DND-41 (cell line): ENCODE measurements around the gene SLC35E3.
A peak's percentile ranks its signal among the peaks of the same experiment; 100 is the strongest.

ENCODE experiments used
- ATAC-seq: fragments of 200-7000 bp; cut with Tn5 transposase; 3 replicates; pipeline ENCODE4 v1.9.1; 2021; ENCODE audit warnings: low read depth; ENCODE audit not compliant: insufficient read depth
- DNase-seq: peaks from one replicate; pipeline ENCODE4 v3.0.0-alpha.2; 2020
- H2AFZ ChIP-seq: 2 replicates; pipeline ENCODE4 v1.6.0; 2012; ENCODE audit warnings: low read depth, low read length
- H3K27ac ChIP-seq: 2 replicates; pipeline ENCODE4 v1.5.1; 2012; ENCODE audit warnings: low read length, inconsistent platforms
- H3K27me3 ChIP-seq: fragments of 200-600 bp; sonication (generic); 2 replicates; pipeline ENCODE4 v1.6.0; 2012; ENCODE audit warnings: low read length, mild to moderate bottlenecking, inconsistent platforms; ENCODE audit not compliant: insufficient read depth, poor library complexity
- H3K36me3 ChIP-seq: 2 replicates; pipeline ENCODE4 v1.5.1; 2012; ENCODE audit warnings: low read length, inconsistent platforms; ENCODE audit not compliant: insufficient read depth
- H3K4me1 ChIP-seq: 2 replicates; pipeline ENCODE4 v1.5.1; 2012; ENCODE audit warnings: mild to moderate bottlenecking, low read length; ENCODE audit not compliant: insufficient read depth
- H3K4me2 ChIP-seq: 2 replicates; pipeline ENCODE4 v1.6.0; 2012; ENCODE audit warnings: mild to moderate bottlenecking, moderate library complexity, low read length, inconsistent platforms; ENCODE audit not compliant: insufficient read depth
- H3K4me3 ChIP-seq, 2 experiments: fragments of 200-600 bp in 1 of 2; shearing (Covaris generic) in 1 of 2; 2 replicates each; pipeline ENCODE4 v1.5.1; 2012 to 2016; ENCODE audit warnings: inconsistent platforms in 2 of 2, low read length in 2 of 2, mild to moderate bottlenecking in 2 of 2, low read depth in 1 of 2, moderate library complexity in 1 of 2
- H3K79me2 ChIP-seq: 2 replicates; pipeline ENCODE4 v1.6.0; 2012; ENCODE audit warnings: low read length, inconsistent platforms; ENCODE audit not compliant: insufficient read depth
- H3K9ac ChIP-seq: 2 replicates; pipeline ENCODE4 v1.6.0; 2012; ENCODE audit warnings: low read depth, mild to moderate bottlenecking, inconsistent platforms, low read length, moderate library complexity
- H3K9me3 ChIP-seq: 2 replicates; pipeline ENCODE4 v1.5.1; 2012; ENCODE audit warnings: low read length, moderate library complexity, mild to moderate bottlenecking, inconsistent platforms; ENCODE audit not compliant: insufficient read depth, severe bottlenecking
- H4K20me1 ChIP-seq: 2 replicates; pipeline ENCODE4 v1.6.0; 2012; ENCODE audit warnings: low read length; ENCODE audit not compliant: insufficient read depth
- EZH2 ChIP-seq: IDR thresholded peaks from 3 replicates; pipeline ENCODE4 v1.6.1; 2012; ENCODE audit warnings: borderline replicate concordance, low read depth, mild to moderate bottlenecking, moderate library complexity, low read length, inconsistent platforms; ENCODE audit not compliant: severe bottlenecking
- TF ChIP-seq, protein P1 (sequence below): IDR thresholded peaks from 2 replicates; pipeline ENCODE4 v1.5.1; 2012; ENCODE audit warnings: borderline replicate concordance, low read length, moderate library complexity, mild to moderate bottlenecking; ENCODE audit not compliant: poor library complexity, severe bottlenecking; ENCODE audit errors: extremely low read depth

SLC35E3 gene

DNA sequence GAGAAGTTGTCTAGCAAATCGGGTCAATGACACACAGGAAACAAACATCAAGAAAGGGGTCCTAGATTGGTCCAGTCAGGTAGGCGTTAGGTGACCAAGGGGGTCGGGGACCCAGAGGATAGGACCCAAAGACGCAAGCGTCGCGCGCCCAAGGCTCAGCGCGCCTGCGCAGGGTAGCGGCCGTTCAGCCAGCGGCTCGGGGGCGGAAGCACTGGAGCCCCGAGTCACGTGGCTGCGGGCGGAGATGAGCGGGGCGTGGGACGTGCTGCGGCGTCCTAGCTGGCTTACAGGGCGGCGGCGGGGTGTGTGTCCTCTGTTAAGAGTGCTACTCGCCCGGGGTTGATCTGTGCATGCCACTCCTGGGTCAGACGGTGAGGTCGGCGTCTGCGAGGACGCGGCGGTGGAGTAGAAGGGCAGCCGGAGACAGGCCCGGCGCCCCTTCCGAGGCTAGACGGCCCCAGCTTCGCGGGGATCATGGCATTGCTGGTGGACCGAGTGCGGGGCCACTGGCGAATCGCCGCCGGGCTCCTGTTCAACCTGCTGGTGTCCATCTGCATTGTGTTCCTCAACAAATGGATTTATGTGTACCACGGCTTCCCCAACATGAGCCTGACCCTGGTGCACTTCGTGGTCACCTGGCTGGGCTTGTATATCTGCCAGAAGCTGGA, at the start of gene SLC35E3:
SLC35E3 (plus strand) TSS at position 273 of the 668 bp plus-strand sequence; CDS start at position 475, 202 bp downstream.
- Histone ChIP-seq H3K9ac (peak within 1 kb of the TSS; percentile 79), H4K20me1 (no peaks in the 10 kb centered on the region), H3K9me3 (no peaks in the 10 kb centered on the region), H2AFZ (peak within 1 kb of the TSS; percentile 98), H3K4me3 (peak within 1 kb of the TSS; percentile 79 to 93), H3K79me2 (peaks cover 36% of the 10 kb centered on the region), H3K27me3 (no peaks in the 10 kb centered on the region), H3K27ac (peak within 1 kb of the TSS; percentile 95), H3K36me3 (peaks cover 30% of the 10 kb centered on the region), H3K4me2 (peak within 1 kb of the TSS; percentile 89), H3K4me1 (peaks cover 35% of the 10 kb centered on the region)
- no peak for TF ChIP-seq EZH2
- TF ChIP-seq, protein P1, sequence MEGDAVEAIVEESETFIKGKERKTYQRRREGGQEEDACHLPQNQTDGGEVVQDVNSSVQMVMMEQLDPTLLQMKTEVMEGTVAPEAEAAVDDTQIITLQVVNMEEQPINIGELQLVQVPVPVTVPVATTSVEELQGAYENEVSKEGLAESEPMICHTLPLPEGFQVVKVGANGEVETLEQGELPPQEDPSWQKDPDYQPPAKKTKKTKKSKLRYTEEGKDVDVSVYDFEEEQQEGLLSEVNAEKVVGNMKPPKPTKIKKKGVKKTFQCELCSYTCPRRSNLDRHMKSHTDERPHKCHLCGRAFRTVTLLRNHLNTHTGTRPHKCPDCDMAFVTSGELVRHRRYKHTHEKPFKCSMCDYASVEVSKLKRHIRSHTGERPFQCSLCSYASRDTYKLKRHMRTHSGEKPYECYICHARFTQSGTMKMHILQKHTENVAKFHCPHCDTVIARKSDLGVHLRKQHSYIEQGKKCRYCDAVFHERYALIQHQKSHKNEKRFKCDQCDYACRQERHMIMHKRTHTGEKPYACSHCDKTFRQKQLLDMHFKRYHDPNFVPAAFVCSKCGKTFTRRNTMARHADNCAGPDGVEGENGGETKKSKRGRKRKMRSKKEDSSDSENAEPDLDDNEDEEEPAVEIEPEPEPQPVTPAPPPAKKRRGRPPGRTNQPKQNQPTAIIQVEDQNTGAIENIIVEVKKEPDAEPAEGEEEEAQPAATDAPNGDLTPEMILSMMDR, result no peak
- DNase-seq, result peak; percentile 93
- peak; percentile 98 for ATAC-seq

DNA sequence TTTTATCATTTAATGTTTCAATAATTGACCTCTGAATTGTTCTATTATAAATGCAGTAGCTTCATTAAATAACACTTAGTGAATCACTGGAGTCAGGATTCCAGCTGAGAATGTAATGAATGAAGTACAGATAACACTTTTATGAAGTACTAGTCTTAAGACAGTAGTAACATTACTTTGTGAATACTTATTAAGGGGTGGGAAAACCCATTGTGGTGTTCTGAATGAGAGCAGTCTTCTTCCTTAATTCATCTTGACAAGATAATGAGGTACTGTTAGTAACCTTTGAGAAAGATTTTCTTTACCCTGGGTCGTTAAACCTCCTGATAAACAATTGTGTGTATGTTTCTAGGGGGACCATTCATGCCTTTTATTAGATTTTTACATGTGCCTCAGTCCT, 46.5 kb upstream of the SLC35E3 start:
- H3K27me3 ChIP-seq, result no peaks in the 10 kb centered on the region
- TF ChIP-seq EZH2, result no peak
- TF ChIP-seq, protein P1, result no peak
- no peak overlapping the region for H3K4me2 ChIP-seq
- ATAC-seq (no peak), DNase-seq (no peak)
- H3K27ac ChIP-seq, result no peak overlapping the region
- H2AFZ ChIP-seq, result no peak overlapping the region
- no peak overlapping the region for H3K9ac ChIP-seq
- H3K4me1 ChIP-seq, result no peaks in the 10 kb centered on the region
- H3K4me3 ChIP-seq, result no peak overlapping the region
- peaks cover 70% of the 10 kb centered on the region for H3K36me3 ChIP-seq
- no peaks in the 10 kb centered on the region for H3K9me3 ChIP-seq
- H4K20me1 ChIP-seq, result no peaks in the 10 kb centered on the region
- H3K79me2 ChIP-seq, result no peaks in the 10 kb centered on the region

DNA sequence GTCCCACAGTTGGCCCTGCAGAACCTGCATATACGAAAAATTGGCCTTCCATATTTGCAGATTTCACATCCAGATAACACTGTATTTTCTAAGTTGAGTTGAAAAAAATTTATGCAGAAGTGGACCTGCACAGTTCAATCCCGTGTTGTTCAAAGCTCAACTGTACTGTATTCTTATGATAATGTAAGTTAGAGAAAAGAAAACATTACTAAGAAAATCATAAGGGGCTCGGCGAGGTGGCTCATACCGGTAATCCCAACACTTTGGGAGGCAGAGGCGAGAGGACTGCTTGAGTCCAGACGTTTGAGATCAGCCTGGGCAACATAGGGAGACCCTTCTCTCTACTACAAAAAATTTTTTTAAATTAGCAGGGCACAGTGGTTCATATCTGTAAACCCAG, 18.2 kb upstream of the SLC35E3 start:
- DNase-seq (no peak), ATAC-seq (no peak)
- Histone ChIP-seq H3K9me3 (no peaks in the 10 kb centered on the region), H3K27me3 (no peaks in the 10 kb centered on the region), H3K79me2 (no peaks in the 10 kb centered on the region), H3K4me2 (no peak overlapping the region), H3K4me1 (no peaks in the 10 kb centered on the region), H3K36me3 (peaks cover 83% of the 10 kb centered on the region), H3K27ac (no peak overlapping the region), H3K4me3 (no peak overlapping the region), H4K20me1 (no peaks in the 10 kb centered on the region), H3K9ac (no peak overlapping the region), H2AFZ (no peak overlapping the region)
- no peak for TF ChIP-seq EZH2
- TF ChIP-seq, protein P1, result no peak
